H1 (cell line): ENCODE data around the gene MAPKAPK2. TPM values are rescaled to one million over a fixed set of nuclear protein-coding genes. Genes with fewer than 3 reads are reported as not detected.

Experiments used
- CTCF ChIA-PET: fragments of 300-600 bp; sonication (Branson Sonifier 250); formaldehyde crosslinking; loops from one replicate; lab custom pipeline; 2021; ENCODE audit not compliant: partially characterized antibody; lab: Charles Lee
- POLR2A ChIA-PET: fragments of 300-600 bp; sonication (Branson Sonifier 250); formaldehyde crosslinking; loops from one replicate; lab custom pipeline; 2021; ENCODE audit warnings: inconsistent platforms; ENCODE audit not compliant: partially characterized antibody; lab: Charles Lee
- DNase-seq, 2 experiments: peaks; one replicate each; pipeline versions ENCODE4 v3.0.0 to v3.0.0-alpha.2; 2010 to 2022; ENCODE audit warnings: low spot score in 2 of 2, low read depth in 1 of 2, mixed read lengths in 1 of 2
- FAIRE-seq: peaks from 2 replicates; lab custom pipeline; 2011; peaks lifted over from hg19 to GRCh38; lab: Jason Lieb, UNC
- H2AFZ ChIP-seq: 2 replicates; pipeline ENCODE4 v1.8.1; 2012; ENCODE audit warnings: low read length, inconsistent platforms
- H2AK5ac ChIP-seq: 2 replicates; pipeline ENCODE4 v1.6.1; 2013; ENCODE audit warnings: low read depth, low read length
- H2BK120ac ChIP-seq: replicated peaks from 2 replicates; pipeline ENCODE3; 2013; ENCODE audit warnings: low read depth, low read length, inconsistent platforms
- H2BK12ac ChIP-seq: 2 replicates; pipeline ENCODE4 v1.6.1; 2013; ENCODE audit warnings: low read depth, low read length
- H2BK15ac ChIP-seq: 2 replicates; pipeline ENCODE4 v1.6.1; 2013; ENCODE audit warnings: low read length
- H2BK20ac ChIP-seq: 2 replicates; pipeline ENCODE4 v1.6.1; 2013; ENCODE audit warnings: low read length
- H2BK5ac ChIP-seq: 2 replicates; pipeline ENCODE4 v1.6.1; 2013; ENCODE audit warnings: low read depth, low read length
- H3K14ac ChIP-seq: 2 replicates; pipeline ENCODE4 v1.6.1; 2013; ENCODE audit warnings: inconsistent platforms; ENCODE audit not compliant: insufficient read length
- H3K18ac ChIP-seq: 2 replicates; pipeline ENCODE4 v1.6.1; 2013; ENCODE audit warnings: low read length; ENCODE audit errors: extremely low read depth
- H3K23ac ChIP-seq: 2 replicates; pipeline ENCODE4 v1.6.1; 2013; ENCODE audit warnings: inconsistent platforms; ENCODE audit not compliant: insufficient read length
- H3K23me2 ChIP-seq: 2 replicates; pipeline ENCODE4 v1.6.1; 2013; ENCODE audit warnings: low read depth, low read length
- H3K27ac ChIP-seq: 2 replicates; pipeline ENCODE4 v1.6.1; 2011; ENCODE audit warnings: low read depth, low read length, inconsistent platforms
- H3K27me3 ChIP-seq, 4 experiments: replicated peaks in 1 of 4; 1 replicate in 1 of 4; 2 replicates in 3 of 4; pipeline versions ENCODE4 v1.6.1 to v1.8.1; 2011 to 2013; ENCODE audit warnings: low read length in 3 of 4, mild to moderate bottlenecking in 3 of 4, inconsistent platforms in 2 of 4, mixed read lengths in 2 of 4, moderate library complexity in 1 of 4; ENCODE audit not compliant: control insufficient read depth in 3 of 4, insufficient read depth in 3 of 4; ENCODE audit errors: extremely low read depth in 1 of 4
- H3K36me3 ChIP-seq, 4 experiments: 2 replicates each; pipeline versions ENCODE4 v1.6.1 to v1.8.1; 2011 to 2013; ENCODE audit warnings: mild to moderate bottlenecking in 4 of 4, low read length in 3 of 4, moderate library complexity in 2 of 4, control low read depth in 1 of 4, inconsistent platforms in 1 of 4; ENCODE audit not compliant: insufficient read depth in 4 of 4, control insufficient read depth in 2 of 4
- H3K4ac ChIP-seq: replicated peaks from 2 replicates; pipeline ENCODE3; 2013; ENCODE audit warnings: low read length, low read depth, mixed read lengths, inconsistent platforms; ENCODE audit not compliant: insufficient read length
- H3K4me1 ChIP-seq, 4 experiments: replicated peaks in 1 of 4; 1 replicate in 1 of 4; 2 replicates in 3 of 4; pipeline versions ENCODE4 v1.6.1 to v1.8.1; 2011 to 2013; ENCODE audit warnings: low read length in 3 of 4, inconsistent platforms in 2 of 4, mixed read lengths in 1 of 4; ENCODE audit not compliant: insufficient read depth in 4 of 4, control insufficient read depth in 3 of 4
- H3K4me2 ChIP-seq, 2 experiments: 2 replicates each; pipeline versions ENCODE4 v1.6.1 to v1.8.1; 2011 to 2013; ENCODE audit warnings: low read depth in 2 of 2, low read length in 2 of 2, control low read depth in 1 of 2, inconsistent platforms in 1 of 2, mild to moderate bottlenecking in 1 of 2; ENCODE audit not compliant: insufficient read depth in 1 of 2
- H3K4me3 ChIP-seq, 4 experiments: fragments of 200-600, 300-600 bp in 1 of 4; sonication (generic), shearing (Covaris generic), sonication (Bioruptor Twin) in 1 of 4; 2 replicates each; pipeline versions ENCODE4 v1.5.1 to v1.8.1; 2011 to 2016; ENCODE audit warnings: low read length in 4 of 4, low read depth in 3 of 4, control low read depth in 2 of 4, inconsistent platforms in 2 of 4, mild to moderate bottlenecking in 2 of 4, mixed read lengths in 1 of 4, moderate library complexity in 1 of 4; ENCODE audit not compliant: insufficient read depth in 2 of 4; ENCODE audit errors: extremely low read depth in 1 of 4
- H3K56ac ChIP-seq: replicated peaks from 2 replicates; pipeline ENCODE3; 2013; ENCODE audit warnings: low read depth, mild to moderate bottlenecking, mixed read lengths, low read length, inconsistent platforms; ENCODE audit not compliant: insufficient read length
- H3K79me1 ChIP-seq: 2 replicates; pipeline ENCODE4 v1.6.1; 2013; ENCODE audit warnings: low read depth, low read length, control low read depth
- H3K79me2 ChIP-seq, 2 experiments: 2 replicates each; pipeline versions ENCODE4 v1.6.1 to v1.8.1; 2012 to 2013; ENCODE audit warnings: low read length in 2 of 2, mild to moderate bottlenecking in 2 of 2, inconsistent platforms in 1 of 2; ENCODE audit not compliant: insufficient read depth in 2 of 2, control insufficient read depth in 1 of 2
- H3K9ac ChIP-seq, 4 experiments: replicated peaks in 1 of 4; 1 replicate in 1 of 4; 2 replicates in 3 of 4; pipeline versions ENCODE4 v1.6.1 to v1.8.1; 2011 to 2013; ENCODE audit warnings: low read depth in 3 of 4, low read length in 3 of 4, control low read depth in 2 of 4, mild to moderate bottlenecking in 2 of 4, moderate library complexity in 2 of 4, inconsistent platforms in 1 of 4; ENCODE audit errors: extremely low read depth in 1 of 4
- H3K9me3 ChIP-seq, 2 experiments: 2 replicates each; pipeline versions ENCODE4 v1.6.1 to v1.8.1; 2012 to 2013; ENCODE audit warnings: mild to moderate bottlenecking in 2 of 2, moderate library complexity in 2 of 2, control low read depth in 1 of 2, inconsistent platforms in 1 of 2, low read depth in 1 of 2, low read length in 1 of 2, mixed read lengths in 1 of 2; ENCODE audit not compliant: insufficient read depth in 2 of 2
- H4K20me1 ChIP-seq, 2 experiments: replicated peaks in 1 of 2; 2 replicates each; pipeline versions ENCODE3 to v1.8.1; 2011 to 2013; ENCODE audit warnings: inconsistent platforms in 2 of 2, low read length in 2 of 2, mild to moderate bottlenecking in 1 of 2; ENCODE audit not compliant: insufficient read depth in 2 of 2, control insufficient read depth in 1 of 2
- H4K5ac ChIP-seq: 2 replicates; pipeline ENCODE4 v1.6.1; 2013; ENCODE audit warnings: low read length, low read depth, mixed read lengths, inconsistent platforms; ENCODE audit not compliant: insufficient read length
- H4K8ac ChIP-seq: 2 replicates; pipeline ENCODE4 v1.8.0; 2013; ENCODE audit warnings: mild to moderate bottlenecking, moderate library complexity, low read length, inconsistent platforms; ENCODE audit not compliant: insufficient read depth; ENCODE audit errors: extremely low read depth
- H4K91ac ChIP-seq: replicated peaks from 2 replicates; pipeline ENCODE3; 2013; ENCODE audit warnings: low read length, mixed read lengths, inconsistent platforms; ENCODE audit not compliant: insufficient read length
- HDAC6 ChIP-seq: IDR thresholded peaks from one replicate; pipeline ENCODE4 v1.7.1; 2012; ENCODE audit warnings: low read depth, mild to moderate bottlenecking, inconsistent platforms, low read length, moderate library complexity
- POLR2A ChIP-seq, 2 experiments: IDR thresholded peaks; 1 replicate in 1 of 2; 2 replicates in 1 of 2; pipeline ENCODE4 v1.6.1; 2011; ENCODE audit warnings: low read depth in 2 of 2, low read length in 2 of 2, mild to moderate bottlenecking in 2 of 2; ENCODE audit errors: control extremely low read depth in 1 of 2
- RNF2 ChIP-seq: fragments of 200-900, 300-1000 bp; sonication (generic); IDR thresholded peaks from 2 replicates; pipeline ENCODE4 v1.7.1; 2016; ENCODE audit warnings: borderline replicate concordance, low read depth, mild to moderate bottlenecking, antibody characterized with exemption, low read length; ENCODE audit not compliant: poor library complexity, severe bottlenecking; ENCODE audit errors: missing control alignments
- SIN3A ChIP-seq, 2 experiments: IDR thresholded peaks in 1 of 2; conservative IDR thresholded peaks in 1 of 2; 2 replicates each; pipeline ENCODE4 v1.6.1; 2011 to 2012; ENCODE audit warnings: low read length in 2 of 2, improper control_type of control experiment in 1 of 2, low read depth in 1 of 2, mild to moderate bottlenecking in 1 of 2
- SP1 ChIP-seq: IDR thresholded peaks from 2 replicates; pipeline ENCODE4 v1.6.1; 2011; ENCODE audit warnings: low read depth, low read length
- SUZ12 ChIP-seq: fragments of 200-600 bp; sonication (generic); IDR thresholded peaks from 2 replicates; pipeline ENCODE4 v1.6.1; 2012; ENCODE audit warnings: mild to moderate bottlenecking, inconsistent platforms, low read length, moderate library complexity, mixed read lengths
- whole genome bisulfite sequencing, 2 experiments: shearing (Covaris generic) in 1 of 2; methylation state at CpG; one replicate each; pipeline versions ENCODE4 v1.1.6 to v1.1.7; 2013 to 2015; ENCODE audit warnings: low lambda C conversion rate in 2 of 2, mixed read lengths in 2 of 2, inconsistent platforms in 1 of 2, low coverage in 1 of 2, missing lambda C conversion rate in 1 of 2; ENCODE audit not compliant: insufficient replicate concordance in 2 of 2, insufficient coverage in 1 of 2, insufficient read length in 1 of 2; ENCODE audit errors: extremely low coverage in 1 of 2, missing lambda C conversion rate in 1 of 2; 5-methylcytosine and 5-hydroxymethylcytosine counted together
- polyA plus RNA-seq, 7 experiments: library from polyadenylated mRNA; depleted of rRNA in 3 of 7; stranded (reverse) in 5 of 7; unstranded in 2 of 7; fragments of >200 nt in 5 of 7; fragments of 200-250 nt in 2 of 7; gene quantifications; 1 replicate in 5 of 7; 2 replicates in 1 of 7; 4 replicates in 1 of 7; pipeline versions ENCODE4 v1.2.1 to v1.2.3, GENCODE V29; 2011 to 2013; ENCODE audit warnings: missing spikeins in 2 of 7, mixed read lengths in 2 of 7
- total RNA-seq: library from RNA; stranded (reverse); fragmentation: NEBNext Ultra II Directional; extraction: Animal tissue kit (Norgen Biotek cat#: 25700); gene quantifications from 2 replicates; pipeline ENCODE4 v1.2.1, GENCODE V29; 2021

The MAPKAPK2 gene
- total and polyA plus RNA-seq, 2 of the 8 experiments (the other 6 are each of a cell fraction or from before 2014, with no cell fraction given), result 27.5 to 44.9 TPM

- Histone ChIP-seq H2BK5ac (no peak overlapping the region), H4K20me1 (no peaks in the 10 kb centered on the region), H3K27me3 (peaks cover 0 to 2% (median 0%) of the 10 kb centered on the region in 4 experiments; a peak in 1 of 7 replicates), H2BK20ac (no peak overlapping the region), H2AFZ (no peak overlapping the region), H3K36me3 (no peaks in the 10 kb centered on the region), H3K79me1 (no peaks in the 10 kb centered on the region), H2BK12ac (no peak overlapping the region), H3K4me1 (no peaks in the 10 kb centered on the region; a peak in 1 of 7 replicates), H3K4ac (no peak overlapping the region), H2BK120ac (no peak overlapping the region), H4K5ac (no peak overlapping the region)
- no peak for DNase-seq
- 91% methylated on average over 7 of the region's 7 CpGs; no CpG with 5 or more reads in 1 of the 2 experiments for WGBS, 2 experiments
- no peak for TF ChIP-seq SP1
- no peak for TF ChIP-seq SIN3A (conservative IDR thresholded peaks at IDR 0.05 in 1 of 2, IDR thresholded peaks at IDR 0.05 in 1 of 2; ENCODE audit: low read depth in 1 of 2, low read length in 2 of 2)
- no peak for TF ChIP-seq HDAC6
- no peak for TF ChIP-seq RNF2
- no peak for TF ChIP-seq POLR2A (IDR thresholded peaks at IDR 0.05; ENCODE audit: control extremely low read depth in 1 of 2, low read depth in 2 of 2, low read length in 2 of 2)
- no peak for TF ChIP-seq SUZ12
- TF ChIP-seq, all 59 proteins: peak for 0
- H3K56ac ChIP-seq, result no peak overlapping the region
- no peak overlapping the region for H3K4me3 ChIP-seq
- ChIA-PET POLR2A (no interaction called here), CTCF (interaction anchor here (0.7 to 4.7 kb wide), 14 partner anchors 8 to 143 kb away, joined by 3 to 30 read pairs (median 4); partner anchors contain the start of gene DYRK3)
- H3K23ac ChIP-seq, result no peak overlapping the region
- no peaks in the 10 kb centered on the region for H3K9me3 ChIP-seq
- FAIRE-seq, result no peak
- H4K8ac ChIP-seq, result no peak overlapping the region
- no peaks in the 10 kb centered on the region; the same call in 1 of the 2 replicates for H3K23me2 ChIP-seq
- H3K4me2 ChIP-seq, result no peak overlapping the region
- H3K79me2 ChIP-seq, result no peaks in the 10 kb centered on the region
- H3K18ac ChIP-seq, result no peak overlapping the region
- H2BK15ac ChIP-seq, result no peak overlapping the region
- H3K27ac ChIP-seq, result no peak overlapping the region
- no peak overlapping the region for H3K14ac ChIP-seq
- no peak overlapping the region for H3K9ac ChIP-seq
- no peak overlapping the region for H4K91ac ChIP-seq
- no peak overlapping the region for H2AK5ac ChIP-seq
Observed at GRCh38 chr1:206769304-206769731, 84.6 kb downstream of the MAPKAPK2 start.
